Measurements from ENCODE around the gene MCTP2. TPM values are rescaled to one million over a fixed set of nuclear protein-coding genes. Genes with fewer than 3 reads are reported as not detected.

The MCTP2 gene
- total and polyA plus RNA-seq, 7 donors, result 1.5 to 12.2 (median 4.4) TPM

DNA sequence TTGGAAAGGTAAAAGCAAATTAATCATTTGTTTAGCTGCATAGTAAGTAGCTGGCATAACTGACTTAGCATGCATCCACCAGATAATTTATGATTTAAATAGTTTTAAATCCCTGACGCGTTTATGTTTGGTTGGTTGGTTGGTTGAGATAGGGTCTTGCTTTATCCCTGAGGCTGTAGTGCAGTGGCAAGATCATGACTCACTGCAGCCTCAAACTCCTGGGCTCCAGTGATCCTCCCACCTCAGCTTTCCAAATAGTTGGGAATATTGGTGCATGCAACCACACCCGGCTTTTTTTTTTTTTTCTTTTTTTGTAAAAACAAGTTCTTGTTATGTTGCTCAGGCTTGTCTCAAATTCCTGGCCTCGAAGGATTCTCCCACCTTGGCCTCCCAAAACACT is 263.4 kb downstream of the MCTP2 start:
- no peak overlapping the region for H3K27ac ChIP-seq
- no peaks in the 10 kb centered on the region for H3K9me3 ChIP-seq
- TF ChIP-seq EP300 (IDR thresholded peaks at IDR 0.05), result no peak
- TF ChIP-seq, protein P1, sequence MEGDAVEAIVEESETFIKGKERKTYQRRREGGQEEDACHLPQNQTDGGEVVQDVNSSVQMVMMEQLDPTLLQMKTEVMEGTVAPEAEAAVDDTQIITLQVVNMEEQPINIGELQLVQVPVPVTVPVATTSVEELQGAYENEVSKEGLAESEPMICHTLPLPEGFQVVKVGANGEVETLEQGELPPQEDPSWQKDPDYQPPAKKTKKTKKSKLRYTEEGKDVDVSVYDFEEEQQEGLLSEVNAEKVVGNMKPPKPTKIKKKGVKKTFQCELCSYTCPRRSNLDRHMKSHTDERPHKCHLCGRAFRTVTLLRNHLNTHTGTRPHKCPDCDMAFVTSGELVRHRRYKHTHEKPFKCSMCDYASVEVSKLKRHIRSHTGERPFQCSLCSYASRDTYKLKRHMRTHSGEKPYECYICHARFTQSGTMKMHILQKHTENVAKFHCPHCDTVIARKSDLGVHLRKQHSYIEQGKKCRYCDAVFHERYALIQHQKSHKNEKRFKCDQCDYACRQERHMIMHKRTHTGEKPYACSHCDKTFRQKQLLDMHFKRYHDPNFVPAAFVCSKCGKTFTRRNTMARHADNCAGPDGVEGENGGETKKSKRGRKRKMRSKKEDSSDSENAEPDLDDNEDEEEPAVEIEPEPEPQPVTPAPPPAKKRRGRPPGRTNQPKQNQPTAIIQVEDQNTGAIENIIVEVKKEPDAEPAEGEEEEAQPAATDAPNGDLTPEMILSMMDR (IDR thresholded peaks at IDR 0.05), result no peak
- TF ChIP-seq POLR2A (IDR thresholded peaks at IDR 0.05), result no peak
- TF ChIP-seq POLR2AphosphoS5 (IDR thresholded peaks at IDR 0.05), result no peak
- H3K36me3 ChIP-seq, result no peaks in the 10 kb centered on the region
- WGBS, 2 donors, result 79 to 84% methylated on average over 4 of the region's 4 CpGs
- no peaks in the 10 kb centered on the region for H3K27me3 ChIP-seq
- H3K4me1 ChIP-seq, result no peaks in the 10 kb centered on the region
- intact Hi-C loops (cut with DNase I), result no loop called here
- no peak overlapping the region for H3K4me3 ChIP-seq
- DNase-seq, result no peak

DNA sequence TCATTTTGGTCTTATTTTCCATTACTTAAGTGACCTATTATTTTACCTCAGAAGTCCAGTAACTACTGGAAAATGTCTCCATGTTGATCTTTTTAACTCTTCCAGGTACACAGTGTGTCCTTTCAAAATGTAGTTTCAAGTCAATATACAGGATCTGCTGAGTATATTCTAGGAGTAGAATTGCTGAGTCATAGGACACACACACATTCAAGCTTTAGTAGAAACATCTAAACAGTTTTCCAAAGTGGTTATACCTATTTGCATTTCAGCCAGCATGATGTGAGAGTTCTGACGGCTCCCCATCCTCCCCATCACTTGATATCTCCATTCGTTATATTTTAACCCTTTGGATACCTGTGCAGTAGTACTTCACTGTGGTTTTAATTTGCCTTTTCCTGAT is 271.9 kb downstream of the MCTP2 start:
- Histone ChIP-seq H3K4me1 (no peaks in the 10 kb centered on the region), H3K9me3 (peaks cover 0 to 3% (median 0%) of the 10 kb centered on the region in 4 donors), H3K4me3 (no peak overlapping the region), H3K27ac (no peak overlapping the region), H3K36me3 (no peaks in the 10 kb centered on the region), H3K27me3 (no peaks in the 10 kb centered on the region)
- TF ChIP-seq POLR2A (IDR thresholded peaks at IDR 0.05) (no peak), POLR2AphosphoS5 (IDR thresholded peaks at IDR 0.05) (no peak), EP300 (IDR thresholded peaks at IDR 0.05) (no peak)
- TF ChIP-seq, protein P1 (IDR thresholded peaks at IDR 0.05), result no peak
- intact Hi-C loops (cut with DNase I), result no loop called here
- 34 to 74% methylated on average over 2 of the region's 2 CpGs for WGBS, 2 donors
- DNase-seq, result no peak

DNA sequence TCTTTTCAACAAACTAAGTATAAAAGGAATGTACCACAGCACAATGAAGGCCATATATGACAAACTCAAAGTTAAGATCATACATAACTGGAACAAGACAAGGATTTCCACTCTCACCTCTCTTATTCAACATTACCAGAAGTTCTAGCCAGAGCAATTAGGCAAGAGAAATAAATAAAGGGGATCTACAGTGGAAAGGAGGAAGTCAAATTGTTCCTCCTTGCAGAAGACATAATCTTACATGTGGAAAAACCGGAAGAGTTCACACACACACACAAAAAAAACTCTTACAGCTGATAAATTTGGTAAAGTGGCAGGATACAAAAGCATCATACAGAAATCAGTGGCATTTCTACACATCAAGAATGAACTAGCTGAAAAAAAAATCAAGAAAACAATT is 277.9 kb downstream of the MCTP2 start:
- 75 to 85% methylated on average over 1 of the region's 1 CpG for WGBS, 2 donors
- Histone ChIP-seq H3K36me3 (no peaks in the 10 kb centered on the region), H3K27ac (no peak overlapping the region), H3K4me1 (no peaks in the 10 kb centered on the region), H3K4me3 (no peak overlapping the region), H3K9me3 (no peaks in the 10 kb centered on the region), H3K27me3 (no peaks in the 10 kb centered on the region)
- intact Hi-C loops (cut with DNase I), result no loop called here
- TF ChIP-seq POLR2AphosphoS5 (IDR thresholded peaks at IDR 0.05) (no peak), EP300 (IDR thresholded peaks at IDR 0.05) (no peak), POLR2A (IDR thresholded peaks at IDR 0.05) (no peak)
- TF ChIP-seq, protein P1 (IDR thresholded peaks at IDR 0.05), result no peak
- DNase-seq, result no peak

DNA sequence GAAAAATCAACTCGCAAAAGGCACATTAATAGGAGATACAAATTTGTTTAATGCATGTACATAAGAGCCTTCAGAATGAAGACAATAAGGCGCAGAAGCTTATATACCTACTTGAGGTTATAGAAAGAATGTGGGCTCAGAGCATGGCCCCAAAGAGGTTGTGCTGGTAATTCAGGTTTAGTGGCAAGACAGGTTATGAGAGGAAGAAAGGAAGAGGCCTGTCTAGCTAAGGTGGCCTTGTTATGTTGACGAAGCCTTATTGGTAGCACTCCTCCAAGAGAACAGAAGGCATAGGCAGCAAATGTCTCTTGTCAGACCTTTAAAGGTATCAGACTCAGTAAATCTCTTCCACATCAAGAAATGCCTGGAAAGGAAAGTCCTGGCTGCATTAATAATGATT is 290.8 kb downstream of the MCTP2 start:
- no peak for TF ChIP-seq POLR2AphosphoS5 (IDR thresholded peaks at IDR 0.05)
- no peaks in the 10 kb centered on the region for H3K27me3 ChIP-seq
- no peak overlapping the region for H3K4me3 ChIP-seq
- H3K36me3 ChIP-seq, result no peaks in the 10 kb centered on the region
- intact Hi-C loops (cut with DNase I), result no loop called here
- WGBS, 2 donors, result 94 to 97% methylated on average over 3 of the region's 3 CpGs
- H3K27ac ChIP-seq, result no peak overlapping the region
- no peaks in the 10 kb centered on the region for H3K9me3 ChIP-seq
- H3K4me1 ChIP-seq, result no peaks in the 10 kb centered on the region
- no peak for DNase-seq

DNA sequence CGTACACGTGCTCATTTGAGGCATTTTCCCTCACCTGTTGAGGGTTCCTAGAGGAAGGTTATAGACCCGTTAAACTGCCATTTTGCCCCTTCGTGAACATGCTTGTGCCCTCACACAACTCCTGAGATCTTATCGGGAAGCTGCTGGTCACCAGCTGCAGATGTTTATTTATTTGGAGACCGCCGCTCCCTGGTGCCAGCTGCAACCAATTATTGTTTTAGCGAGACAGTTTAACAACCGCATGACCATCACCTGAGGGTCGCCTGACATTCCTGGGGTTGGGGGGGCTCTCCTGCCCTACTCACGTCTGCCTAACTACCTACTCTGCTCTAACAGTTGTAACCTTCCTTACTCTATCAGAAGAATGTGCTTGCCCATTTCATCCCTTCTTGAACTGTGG is 292.5 kb downstream of the MCTP2 start:
- H3K9me3 ChIP-seq, result no peaks in the 10 kb centered on the region
- H3K4me1 ChIP-seq, result no peaks in the 10 kb centered on the region
- no peaks in the 10 kb centered on the region for H3K36me3 ChIP-seq
- H3K4me3 ChIP-seq, result no peak overlapping the region
- no peak overlapping the region for H3K27ac ChIP-seq
- H3K27me3 ChIP-seq, result no peaks in the 10 kb centered on the region
- WGBS, 2 donors, result 67 to 79% methylated on average over 11 of the region's 11 CpGs
- intact Hi-C loops (cut with DNase I), result no loop called here
- no peak for DNase-seq
- TF ChIP-seq EP300 (IDR thresholded peaks at IDR 0.05) (no peak), POLR2AphosphoS5 (IDR thresholded peaks at IDR 0.05) (no peak), POLR2A (IDR thresholded peaks at IDR 0.05) (no peak)

DNA sequence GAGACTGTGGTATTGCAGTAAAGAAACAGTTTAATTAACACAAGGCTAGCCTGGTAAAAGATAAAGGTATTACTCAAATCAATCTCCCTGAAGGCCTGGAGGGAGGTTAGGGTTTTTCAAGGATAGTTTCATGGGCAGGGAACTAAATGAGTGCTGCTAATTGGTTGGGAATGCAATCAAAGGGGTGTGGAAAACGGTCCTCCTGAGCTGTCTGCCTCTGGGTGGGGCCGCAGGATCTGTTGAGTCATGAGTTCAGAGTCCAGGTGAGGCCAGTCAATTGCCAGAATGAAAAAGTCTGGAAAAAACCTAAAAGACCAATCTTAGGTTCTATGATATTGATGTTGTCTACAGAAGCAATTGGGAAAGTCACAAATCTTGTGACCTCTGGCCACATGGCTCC is 293.2 kb downstream of the MCTP2 start:
- Histone ChIP-seq H3K27me3 (no peaks in the 10 kb centered on the region), H3K9me3 (no peaks in the 10 kb centered on the region), H3K27ac (no peak overlapping the region), H3K4me3 (no peak overlapping the region), H3K36me3 (no peaks in the 10 kb centered on the region), H3K4me1 (no peaks in the 10 kb centered on the region)
- TF ChIP-seq POLR2AphosphoS5 (IDR thresholded peaks at IDR 0.05), result no peak
- TF ChIP-seq POLR2A (IDR thresholded peaks at IDR 0.05), result no peak
- TF ChIP-seq, protein P1 (IDR thresholded peaks at IDR 0.05), result no peak
- no peak for TF ChIP-seq EP300 (IDR thresholded peaks at IDR 0.05)
- 20 to 68% methylated on average over 2 of the region's 2 CpGs for WGBS, 2 donors
- intact Hi-C loops (cut with DNase I), result no loop called here
- DNase-seq, result no peak
